ENCODE results near the gene HIGD2A. TPM values are rescaled to one million over a fixed set of nuclear protein-coding genes. Genes with fewer than 3 reads are reported as not detected.
A peak's percentile ranks its signal among the peaks of the same experiment; 100 is the strongest.

Gene HIGD2A
- total and polyA plus RNA-seq, 10 of the 15 experiments (the other 5 are each of a cell fraction or from before 2014, with no cell fraction given) = 152 to 348 (median 194) TPM

DNA sequence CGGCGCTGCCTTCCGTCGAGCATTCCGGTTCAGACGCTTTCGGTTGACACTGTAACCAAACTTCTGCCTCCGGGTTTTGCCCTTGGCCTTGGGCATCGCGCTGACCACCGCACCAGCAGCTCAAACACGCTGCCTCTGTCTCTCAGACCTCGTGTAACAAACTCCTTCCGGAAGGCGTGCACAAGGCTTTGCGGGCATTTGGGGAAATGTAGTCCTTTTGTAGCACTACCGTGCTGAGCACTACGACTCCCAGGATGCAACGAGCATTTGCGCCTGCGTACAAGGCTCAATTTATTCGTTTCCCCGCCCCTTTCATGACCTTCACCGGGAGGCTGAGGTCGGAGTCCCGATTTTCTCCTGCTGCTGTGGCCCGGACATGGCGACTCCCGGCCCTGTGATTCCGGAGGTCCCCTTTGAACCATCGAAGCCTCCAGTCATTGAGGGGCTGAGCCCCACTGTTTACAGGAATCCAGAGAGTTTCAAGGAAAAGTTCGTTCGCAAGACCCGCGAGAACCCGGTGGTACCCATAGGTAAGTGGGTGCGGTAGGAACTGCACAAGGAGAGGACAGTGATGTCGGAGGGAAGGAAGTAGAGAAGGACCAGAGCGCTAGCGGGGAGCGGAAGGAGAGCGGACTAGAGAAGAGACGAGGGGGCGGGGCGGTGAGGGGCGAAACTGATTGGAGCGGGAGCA is at the start of gene HIGD2A, which contains the start of gene NOP16 (continued):
- TF ChIP-seq, protein P1, sequence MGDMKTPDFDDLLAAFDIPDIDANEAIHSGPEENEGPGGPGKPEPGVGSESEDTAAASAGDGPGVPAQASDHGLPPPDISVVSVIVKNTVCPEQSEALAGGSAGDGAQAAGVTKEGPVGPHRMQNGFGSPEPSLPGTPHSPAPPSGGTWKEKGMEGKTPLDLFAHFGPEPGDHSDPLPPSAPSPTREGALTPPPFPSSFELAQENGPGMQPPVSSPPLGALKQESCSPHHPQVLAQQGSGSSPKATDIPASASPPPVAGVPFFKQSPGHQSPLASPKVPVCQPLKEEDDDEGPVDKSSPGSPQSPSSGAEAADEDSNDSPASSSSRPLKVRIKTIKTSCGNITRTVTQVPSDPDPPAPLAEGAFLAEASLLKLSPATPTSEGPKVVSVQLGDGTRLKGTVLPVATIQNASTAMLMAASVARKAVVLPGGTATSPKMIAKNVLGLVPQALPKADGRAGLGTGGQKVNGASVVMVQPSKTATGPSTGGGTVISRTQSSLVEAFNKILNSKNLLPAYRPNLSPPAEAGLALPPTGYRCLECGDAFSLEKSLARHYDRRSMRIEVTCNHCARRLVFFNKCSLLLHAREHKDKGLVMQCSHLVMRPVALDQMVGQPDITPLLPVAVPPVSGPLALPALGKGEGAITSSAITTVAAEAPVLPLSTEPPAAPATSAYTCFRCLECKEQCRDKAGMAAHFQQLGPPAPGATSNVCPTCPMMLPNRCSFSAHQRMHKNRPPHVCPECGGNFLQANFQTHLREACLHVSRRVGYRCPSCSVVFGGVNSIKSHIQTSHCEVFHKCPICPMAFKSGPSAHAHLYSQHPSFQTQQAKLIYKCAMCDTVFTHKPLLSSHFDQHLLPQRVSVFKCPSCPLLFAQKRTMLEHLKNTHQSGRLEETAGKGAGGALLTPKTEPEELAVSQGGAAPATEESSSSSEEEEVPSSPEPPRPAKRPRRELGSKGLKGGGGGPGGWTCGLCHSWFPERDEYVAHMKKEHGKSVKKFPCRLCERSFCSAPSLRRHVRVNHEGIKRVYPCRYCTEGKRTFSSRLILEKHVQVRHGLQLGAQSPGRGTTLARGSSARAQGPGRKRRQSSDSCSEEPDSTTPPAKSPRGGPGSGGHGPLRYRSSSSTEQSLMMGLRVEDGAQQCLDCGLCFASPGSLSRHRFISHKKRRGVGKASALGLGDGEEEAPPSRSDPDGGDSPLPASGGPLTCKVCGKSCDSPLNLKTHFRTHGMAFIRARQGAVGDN (IDR thresholded peaks at IDR 0.05) = peak; percentile 65
- TF ChIP-seq ZNF384 (IDR thresholded peaks at IDR 0.05; ENCODE audit: borderline replicate concordance, low read depth, low read length) = peak; percentile 38
- TF ChIP-seq, protein P2, sequence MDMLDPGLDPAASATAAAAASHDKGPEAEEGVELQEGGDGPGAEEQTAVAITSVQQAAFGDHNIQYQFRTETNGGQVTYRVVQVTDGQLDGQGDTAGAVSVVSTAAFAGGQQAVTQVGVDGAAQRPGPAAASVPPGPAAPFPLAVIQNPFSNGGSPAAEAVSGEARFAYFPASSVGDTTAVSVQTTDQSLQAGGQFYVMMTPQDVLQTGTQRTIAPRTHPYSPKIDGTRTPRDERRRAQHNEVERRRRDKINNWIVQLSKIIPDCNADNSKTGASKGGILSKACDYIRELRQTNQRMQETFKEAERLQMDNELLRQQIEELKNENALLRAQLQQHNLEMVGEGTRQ (IDR thresholded peaks at IDR 0.05; ENCODE audit: borderline replicate concordance, low read depth, low read length) = no peak
- TF ChIP-seq, protein P3, sequence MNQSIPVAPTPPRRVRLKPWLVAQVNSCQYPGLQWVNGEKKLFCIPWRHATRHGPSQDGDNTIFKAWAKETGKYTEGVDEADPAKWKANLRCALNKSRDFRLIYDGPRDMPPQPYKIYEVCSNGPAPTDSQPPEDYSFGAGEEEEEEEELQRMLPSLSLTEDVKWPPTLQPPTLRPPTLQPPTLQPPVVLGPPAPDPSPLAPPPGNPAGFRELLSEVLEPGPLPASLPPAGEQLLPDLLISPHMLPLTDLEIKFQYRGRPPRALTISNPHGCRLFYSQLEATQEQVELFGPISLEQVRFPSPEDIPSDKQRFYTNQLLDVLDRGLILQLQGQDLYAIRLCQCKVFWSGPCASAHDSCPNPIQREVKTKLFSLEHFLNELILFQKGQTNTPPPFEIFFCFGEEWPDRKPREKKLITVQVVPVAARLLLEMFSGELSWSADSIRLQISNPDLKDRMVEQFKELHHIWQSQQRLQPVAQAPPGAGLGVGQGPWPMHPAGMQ (IDR thresholded peaks at IDR 0.05; ENCODE audit: borderline replicate concordance) = peak; percentile 88
- TF ChIP-seq FOS (IDR thresholded peaks at IDR 0.05; ENCODE audit: borderline replicate concordance, extremely low read depth, insufficient read length) = no peak
- TF ChIP-seq CREM (IDR thresholded peaks at IDR 0.05; ENCODE audit: low read depth) = peak; percentile 68; the same call in 1 of the 2 replicates
- TF ChIP-seq JUNB (IDR thresholded peaks at IDR 0.05) = no peak
- no peak for TF ChIP-seq NFYA (IDR thresholded peaks at IDR 0.05; ENCODE audit: borderline replicate concordance, low read depth, low read length)
- TF ChIP-seq, protein P4, sequence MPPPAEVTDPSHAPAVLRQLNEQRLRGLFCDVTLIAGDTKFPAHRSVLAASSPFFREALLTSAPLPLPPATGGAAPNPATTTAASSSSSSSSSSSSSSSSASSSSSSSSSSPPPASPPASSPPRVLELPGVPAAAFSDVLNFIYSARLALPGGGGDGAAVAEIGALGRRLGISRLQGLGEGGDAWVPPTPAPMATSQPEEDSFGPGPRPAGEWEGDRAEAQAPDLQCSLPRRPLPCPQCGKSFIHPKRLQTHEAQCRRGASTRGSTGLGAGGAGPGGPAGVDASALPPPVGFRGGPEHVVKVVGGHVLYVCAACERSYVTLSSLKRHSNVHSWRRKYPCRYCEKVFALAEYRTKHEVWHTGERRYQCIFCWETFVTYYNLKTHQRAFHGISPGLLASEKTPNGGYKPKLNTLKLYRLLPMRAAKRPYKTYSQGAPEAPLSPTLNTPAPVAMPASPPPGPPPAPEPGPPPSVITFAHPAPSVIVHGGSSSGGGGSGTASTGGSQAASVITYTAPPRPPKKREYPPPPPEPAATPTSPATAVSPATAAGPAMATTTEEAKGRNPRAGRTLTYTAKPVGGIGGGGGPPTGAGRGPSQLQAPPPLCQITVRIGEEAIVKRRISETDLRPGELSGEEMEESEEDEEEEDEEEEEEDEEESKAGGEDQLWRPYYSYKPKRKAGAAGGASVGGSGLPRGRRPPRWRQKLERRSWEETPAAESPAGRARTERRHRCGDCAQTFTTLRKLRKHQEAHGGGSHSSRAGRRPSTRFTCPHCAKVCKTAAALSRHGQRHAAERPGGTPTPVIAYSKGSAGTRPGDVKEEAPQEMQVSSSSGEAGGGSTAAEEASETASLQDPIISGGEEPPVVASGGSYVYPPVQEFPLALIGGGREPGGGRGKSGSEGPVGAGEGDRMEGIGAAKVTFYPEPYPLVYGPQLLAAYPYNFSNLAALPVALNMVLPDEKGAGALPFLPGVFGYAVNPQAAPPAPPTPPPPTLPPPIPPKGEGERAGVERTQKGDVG (CRISPR knock-in tag; IDR thresholded peaks at IDR 0.05) = no peak
- TF ChIP-seq SREBF1 (IDR thresholded peaks at IDR 0.05; ENCODE audit: low read length) = peak; percentile 82
- TF ChIP-seq EP300 (IDR thresholded peaks at IDR 0.05; ENCODE audit: borderline replicate concordance in 1 of 2, control insufficient read depth in 1 of 2, low read depth in 2 of 2, low read length in 2 of 2) = no peak
- no peak for TF ChIP-seq JUND (IDR thresholded peaks at IDR 0.05; ENCODE audit: low read depth, low read length)
- TF ChIP-seq, protein P5, sequence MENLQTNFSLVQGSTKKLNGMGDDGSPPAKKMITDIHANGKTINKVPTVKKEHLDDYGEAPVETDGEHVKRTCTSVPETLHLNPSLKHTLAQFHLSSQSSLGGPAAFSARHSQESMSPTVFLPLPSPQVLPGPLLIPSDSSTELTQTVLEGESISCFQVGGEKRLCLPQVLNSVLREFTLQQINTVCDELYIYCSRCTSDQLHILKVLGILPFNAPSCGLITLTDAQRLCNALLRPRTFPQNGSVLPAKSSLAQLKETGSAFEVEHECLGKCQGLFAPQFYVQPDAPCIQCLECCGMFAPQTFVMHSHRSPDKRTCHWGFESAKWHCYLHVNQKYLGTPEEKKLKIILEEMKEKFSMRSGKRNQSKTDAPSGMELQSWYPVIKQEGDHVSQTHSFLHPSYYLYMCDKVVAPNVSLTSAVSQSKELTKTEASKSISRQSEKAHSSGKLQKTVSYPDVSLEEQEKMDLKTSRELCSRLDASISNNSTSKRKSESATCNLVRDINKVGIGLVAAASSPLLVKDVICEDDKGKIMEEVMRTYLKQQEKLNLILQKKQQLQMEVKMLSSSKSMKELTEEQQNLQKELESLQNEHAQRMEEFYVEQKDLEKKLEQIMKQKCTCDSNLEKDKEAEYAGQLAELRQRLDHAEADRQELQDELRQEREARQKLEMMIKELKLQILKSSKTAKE (IDR thresholded peaks at IDR 0.05; ENCODE audit: low read depth, poor library complexity, severe bottlenecking) = peak; percentile 85
- no peak for TF ChIP-seq SUZ12 (IDR thresholded peaks at IDR 0.05; ENCODE audit: unreplicated experiment)
- TF ChIP-seq GATAD2B (conservative IDR thresholded peaks at IDR 0.05; ENCODE audit: low read depth) = 0 out of 2 replicates have a peak, but pooled peaks have one; percentile 34
- TF ChIP-seq CBX3 (IDR thresholded peaks at IDR 0.05; ENCODE audit: borderline replicate concordance, low read depth) = no peak
- peak; percentile 75 for TF ChIP-seq SMAD5 (IDR thresholded peaks at IDR 0.05; ENCODE audit: low read depth)
